Liver (tissue), 9 donors: ENCODE results near the gene CDH13. TPM values are rescaled to one million over a fixed set of nuclear protein-coding genes. Genes with fewer than 3 reads are reported as not detected.

ENCODE experiments used
- DNase-seq: peaks from one replicate; pipeline ENCODE4 v3.0.0-alpha.2; 2017; ENCODE audit warnings: low spot score
- H3K27ac ChIP-seq, 2 donors: one replicate each; pipeline ENCODE4 v1.7.0; 2013; ENCODE audit warnings: inconsistent platforms in 2 of 2, low read length in 2 of 2, control low read depth in 1 of 2, low read depth in 1 of 2, mild to moderate bottlenecking in 1 of 2
- H3K27me3 ChIP-seq, 4 donors: one replicate each; pipeline versions ENCODE4 v1.6.1 to v1.7.0; 2013; ENCODE audit warnings: low read length in 3 of 4, inconsistent platforms in 1 of 4, mild to moderate bottlenecking in 1 of 4, moderate library complexity in 1 of 4; ENCODE audit not compliant: control insufficient read depth in 4 of 4, insufficient read depth in 4 of 4
- H3K36me3 ChIP-seq, 4 donors: one replicate each; pipeline versions ENCODE4 v1.6.1 to v1.7.0; 2013; ENCODE audit warnings: low read length in 3 of 4, mild to moderate bottlenecking in 3 of 4, low read depth in 1 of 4, moderate library complexity in 1 of 4; ENCODE audit not compliant: control insufficient read depth in 4 of 4, insufficient read depth in 3 of 4
- H3K4me1 ChIP-seq, 4 donors: one replicate each; pipeline versions ENCODE4 v1.6.1 to v1.7.0; 2013; ENCODE audit warnings: low read length in 3 of 4, mild to moderate bottlenecking in 3 of 4, moderate library complexity in 1 of 4; ENCODE audit not compliant: control insufficient read depth in 4 of 4, insufficient read depth in 4 of 4
- H3K4me3 ChIP-seq, 3 donors: one replicate each; pipeline versions ENCODE4 v1.6.1 to v1.7.0; 2013; ENCODE audit warnings: low read length in 3 of 3, control low read depth in 1 of 3, low read depth in 1 of 3, mild to moderate bottlenecking in 1 of 3
- H3K9ac ChIP-seq, 2 donors: one replicate each; pipeline ENCODE4 v1.7.0; 2013; ENCODE audit warnings: low read length in 2 of 2, mild to moderate bottlenecking in 2 of 2, moderate library complexity in 2 of 2, control low read depth in 1 of 2, low read depth in 1 of 2
- H3K9me3 ChIP-seq, 4 donors: one replicate each; pipeline versions ENCODE4 v1.6.1 to v1.7.0; 2013; ENCODE audit warnings: low read length in 3 of 4; ENCODE audit not compliant: control insufficient read depth in 4 of 4
- ATF3 ChIP-seq: IDR thresholded peaks from 2 replicates; pipeline ENCODE4 v1.6.1; 2016; ENCODE audit warnings: antibody characterized with exemption
- CTCF ChIP-seq: fragments of 150-350 bp; IDR thresholded peaks from 2 replicates; pipeline ENCODE4 v1.5.1; 2017; ENCODE audit warnings: improper control_type of control experiment, low read depth, low read length; ENCODE audit not compliant: missing input control
- EGR1 ChIP-seq, 2 donors: IDR thresholded peaks; 2 replicates each; pipeline ENCODE4 v1.6.1; 2016 to 2018; ENCODE audit warnings: antibody characterized with exemption in 2 of 2, low read depth in 2 of 2
- FOXA1 ChIP-seq: IDR thresholded peaks from 2 replicates; pipeline ENCODE4 v1.6.1; 2016; ENCODE audit warnings: antibody characterized with exemption
- FOXA2 ChIP-seq: IDR thresholded peaks from 2 replicates; pipeline ENCODE4 v1.6.1; 2016; ENCODE audit warnings: antibody characterized with exemption
- GABPA ChIP-seq, 2 donors: IDR thresholded peaks in 1 of 2; conservative IDR thresholded peaks in 1 of 2; 2 replicates each; pipeline ENCODE4 v1.6.1; 2016; ENCODE audit warnings: antibody characterized with exemption in 2 of 2, mild to moderate bottlenecking in 1 of 2, moderate library complexity in 1 of 2
- HNF4A ChIP-seq, 2 donors: conservative IDR thresholded peaks; 2 replicates each; pipeline ENCODE4 v1.6.1; 2016; ENCODE audit warnings: antibody characterized with exemption in 2 of 2, mild to moderate bottlenecking in 2 of 2
- HNF4G ChIP-seq: IDR thresholded peaks from 2 replicates; pipeline ENCODE4 v1.6.1; 2016; ENCODE audit warnings: antibody characterized with exemption
- JUND ChIP-seq, 2 donors: IDR thresholded peaks; 2 replicates each; pipeline ENCODE4 v1.6.1; 2016; ENCODE audit warnings: antibody characterized with exemption in 2 of 2
- MAX ChIP-seq: IDR thresholded peaks from 2 replicates; pipeline ENCODE4 v1.6.1; 2016; ENCODE audit warnings: antibody characterized with exemption
- NR2F2 ChIP-seq: IDR thresholded peaks from 2 replicates; pipeline ENCODE4 v1.6.1; 2016; ENCODE audit warnings: antibody characterized with exemption
- RAD21 ChIP-seq, 2 donors: IDR thresholded peaks; 2 replicates each; pipeline ENCODE4 v1.6.1; 2016; ENCODE audit warnings: antibody characterized with exemption in 2 of 2, mild to moderate bottlenecking in 2 of 2
- REST ChIP-seq: IDR thresholded peaks from 2 replicates; pipeline ENCODE4 v1.6.1; 2016; ENCODE audit warnings: antibody characterized with exemption, mild to moderate bottlenecking
- RXRA ChIP-seq, 2 donors: IDR thresholded peaks; 2 replicates each; pipeline ENCODE4 v1.6.1; 2017 to 2018; ENCODE audit warnings: antibody characterized with exemption in 2 of 2, mild to moderate bottlenecking in 1 of 2
- SP1 ChIP-seq: IDR thresholded peaks from 2 replicates; pipeline ENCODE4 v1.6.1; 2018; ENCODE audit warnings: antibody characterized with exemption, mild to moderate bottlenecking
- TAF1 ChIP-seq: conservative IDR thresholded peaks from 2 replicates; pipeline ENCODE4 v1.6.1; 2016; ENCODE audit warnings: antibody characterized with exemption, mild to moderate bottlenecking
- YY1 ChIP-seq: IDR thresholded peaks from 2 replicates; pipeline ENCODE4 v1.6.1; 2016; ENCODE audit warnings: antibody characterized with exemption, mild to moderate bottlenecking
- ZBTB33 ChIP-seq: IDR thresholded peaks from 2 replicates; pipeline ENCODE4 v1.6.1; 2016; ENCODE audit warnings: antibody characterized with exemption
- WGBS: extraction: QIAGEN DNeasy Blood & Tissue Kit; methylation state at CpG from one replicate; pipeline ENCODE4 v1.1.7; 2013; 5-methylcytosine and 5-hydroxymethylcytosine counted together
- polyA plus RNA-seq, 2 donors: library from polyadenylated mRNA; stranded (reverse) in 1 of 2; unstranded in 1 of 2; fragments of 200-250 nt in 1 of 2; fragments of >200 nt in 1 of 2; fragmentation: Nextera tagmentation in 1 of 2; extraction: Ambion mirVana in 1 of 2; gene quantifications; one replicate each; pipeline versions ENCODE4 v1.2.1 to v1.2.3, GENCODE V29; 2013 to 2015
- total RNA-seq, 2 donors: library from RNA; depleted of rRNA; stranded (reverse); fragments of >200 nt; gene quantifications; one replicate each; pipeline ENCODE4 v1.2.3, GENCODE V29; 2014
- donor health status: healthy.
- donor health status: healthy.
- donor health status: healthy.
- donor health status: healthy.
- donor health status: healthy.

The CDH13 gene
- total and polyA plus RNA-seq, 4 donors = 0.21 to 1.5 (median 0.58) TPM

- no peak overlapping the region for H3K27ac ChIP-seq
Measured at GRCh38 chr16:83051451-83051850, 424.7 kb downstream of the CDH13 start.

More at GRCh38 chr16:83051451-83051850, 424.7 kb downstream of the CDH13 start:
- H3K27me3 ChIP-seq = no peaks in the 10 kb centered on the region
- no peaks in the 10 kb centered on the region for H3K36me3 ChIP-seq
- H3K9ac ChIP-seq = no peak overlapping the region
- WGBS = 82% methylated on average over 2 of the region's 2 CpGs
- DNase-seq = no peak
- no peak for TF ChIP-seq JUND (IDR thresholded peaks at IDR 0.05)
- TF ChIP-seq CTCF = no peak
- TF ChIP-seq HNF4G = no peak
- TF ChIP-seq FOXA1 = no peak
- no peak for TF ChIP-seq SP1
- TF ChIP-seq NR2F2 = no peak
- no peak for TF ChIP-seq RAD21 (IDR thresholded peaks at IDR 0.05)
- TF ChIP-seq YY1 = no peak
- TF ChIP-seq ZBTB33 = no peak
- TF ChIP-seq TAF1 = no peak
- no peak for TF ChIP-seq MAX
- no peak for TF ChIP-seq ATF3
- TF ChIP-seq HNF4A (conservative IDR thresholded peaks at IDR 0.05) = no peak
- no peak for TF ChIP-seq REST
- TF ChIP-seq RXRA (IDR thresholded peaks at IDR 0.05) = no peak
- TF ChIP-seq GABPA (IDR thresholded peaks at IDR 0.05 in 1 of 2, conservative IDR thresholded peaks at IDR 0.05 in 1 of 2) = no peak
- no peak for TF ChIP-seq FOXA2
- TF ChIP-seq EGR1 (IDR thresholded peaks at IDR 0.05; ENCODE audit: low read depth in 2 of 2) = no peak
- H3K9me3 ChIP-seq = peaks cover 0 to 2% (median under 1%) of the 10 kb centered on the region in 4 donors
- H3K4me1 ChIP-seq = no peaks in the 10 kb centered on the region
- H3K4me3 ChIP-seq = no peak overlapping the region
